Kidney capillary endothelial cell (primary cell): ENCODE measurements around the gene TTC27.
"Not testable (repeated sequence)": the region's sequence is repeated elsewhere in the genome, so short reads cannot be mapped to it uniquely, and the experiment has no call there.

ENCODE experiments used
- DNase-seq: peaks from one replicate; pipeline ENCODE4 v3.0.0-alpha.2; 2018; ENCODE audit warnings: low spot score

The TTC27 gene

GRCh38 chr2:32627814-32628579 lies at the start of gene TTC27:
Gene TTC27 (plus strand): TSS chr2:32628050. CDS start chr2:32628293, 243 bp downstream.
- DNase-seq: peak; percentile 88

- DNase-seq: peak; percentile 55
Measured at GRCh38 chr2:32591669-32592463, 36.0 kb upstream of the TTC27 start.

- no peak for DNase-seq
Measured at GRCh38 chr2:32594573-32594972, 33.3 kb upstream of the TTC27 start.

- DNase-seq: no peak
Measured at GRCh38 chr2:32611366-32611765, 16.5 kb upstream of the TTC27 start.

- DNase-seq: no peak
Measured at GRCh38 chr2:32611771-32612170, 16.1 kb upstream of the TTC27 start.

- no peak for DNase-seq
Measured at GRCh38 chr2:32614084-32614483, 13.8 kb upstream of the TTC27 start.

- no peak for DNase-seq
Measured at GRCh38 chr2:32617599-32618189, 10.2 kb upstream of the TTC27 start.

GRCh38 chr2:32622570-32623310 lies 5.1 kb upstream of the TTC27 start:
- no peak for DNase-seq

GRCh38 chr2:32623311-32623706 lies 4.5 kb upstream of the TTC27 start:
- no peak for DNase-seq

- no peak for DNase-seq
Measured at GRCh38 chr2:32624812-32625211, 3.0 kb upstream of the TTC27 start.

- no peak for DNase-seq
Measured at GRCh38 chr2:32626639-32627221, 1.1 kb upstream of the TTC27 start.

- DNase-seq: peak; percentile 25
Measured at GRCh38 chr2:32627441-32627813, 423 bp upstream of the TTC27 start.

GRCh38 chr2:32632089-32632488 lies 4.2 kb downstream of the TTC27 start:
- DNase-seq: no peak

- no peak for DNase-seq
Measured at GRCh38 chr2:32633040-32633439, 5.2 kb downstream of the TTC27 start.

GRCh38 chr2:32638548-32638947 lies 10.7 kb downstream of the TTC27 start:
- not testable (repeated sequence) for DNase-seq

- DNase-seq: no peak
Measured at GRCh38 chr2:32641180-32641579, 13.3 kb downstream of the TTC27 start.

- no peak for DNase-seq
Measured at GRCh38 chr2:32647180-32647651, 19.4 kb downstream of the TTC27 start.

- DNase-seq: no peak
Measured at GRCh38 chr2:32652555-32653209, 24.8 kb downstream of the TTC27 start.

- DNase-seq: no peak
Measured at GRCh38 chr2:32656069-32656468, 28.2 kb downstream of the TTC27 start.

- DNase-seq: no peak
Measured at GRCh38 chr2:32663864-32664263, 36.0 kb downstream of the TTC27 start.

- no peak for DNase-seq
Measured at GRCh38 chr2:32666704-32667103, 38.9 kb downstream of the TTC27 start.
